Measurements from ENCODE around the gene SLC38A8. TPM values are rescaled to one million over a fixed set of nuclear protein-coding genes. Genes with fewer than 3 reads are reported as not detected.

The SLC38A8 gene
- total and polyA plus RNA-seq, 4 donors = 1.2 TPM; not detected in 3

DNA sequence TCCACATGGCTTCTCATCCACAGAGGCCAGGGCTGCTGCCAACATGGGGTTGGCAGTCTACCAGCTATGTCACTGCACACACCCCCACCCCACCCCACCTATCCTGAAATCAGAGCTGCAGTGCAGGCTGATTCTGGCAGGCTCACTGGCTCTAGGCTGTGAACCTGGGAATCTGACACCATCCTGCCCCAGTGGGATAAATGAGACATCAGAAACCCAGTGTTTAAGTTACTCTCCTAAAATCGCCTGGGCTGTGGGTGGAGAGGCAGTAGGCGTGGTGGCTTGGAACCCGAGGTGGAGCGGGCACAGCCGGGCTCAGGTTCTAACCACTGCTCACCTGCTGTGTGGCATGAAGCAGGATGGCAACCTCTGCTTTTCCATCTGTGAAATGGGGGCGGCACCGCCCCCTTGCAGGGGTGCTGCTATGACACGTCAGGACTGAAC lies 5.6 kb downstream of the SLC38A8 start:
- no peak for ATAC-seq (ENCODE audit: insufficient read depth, low FRiP score)

GRCh38 chr16:84036131-84036530 lies 6.5 kb downstream of the SLC38A8 start:
- TF ChIP-seq, protein P1, sequence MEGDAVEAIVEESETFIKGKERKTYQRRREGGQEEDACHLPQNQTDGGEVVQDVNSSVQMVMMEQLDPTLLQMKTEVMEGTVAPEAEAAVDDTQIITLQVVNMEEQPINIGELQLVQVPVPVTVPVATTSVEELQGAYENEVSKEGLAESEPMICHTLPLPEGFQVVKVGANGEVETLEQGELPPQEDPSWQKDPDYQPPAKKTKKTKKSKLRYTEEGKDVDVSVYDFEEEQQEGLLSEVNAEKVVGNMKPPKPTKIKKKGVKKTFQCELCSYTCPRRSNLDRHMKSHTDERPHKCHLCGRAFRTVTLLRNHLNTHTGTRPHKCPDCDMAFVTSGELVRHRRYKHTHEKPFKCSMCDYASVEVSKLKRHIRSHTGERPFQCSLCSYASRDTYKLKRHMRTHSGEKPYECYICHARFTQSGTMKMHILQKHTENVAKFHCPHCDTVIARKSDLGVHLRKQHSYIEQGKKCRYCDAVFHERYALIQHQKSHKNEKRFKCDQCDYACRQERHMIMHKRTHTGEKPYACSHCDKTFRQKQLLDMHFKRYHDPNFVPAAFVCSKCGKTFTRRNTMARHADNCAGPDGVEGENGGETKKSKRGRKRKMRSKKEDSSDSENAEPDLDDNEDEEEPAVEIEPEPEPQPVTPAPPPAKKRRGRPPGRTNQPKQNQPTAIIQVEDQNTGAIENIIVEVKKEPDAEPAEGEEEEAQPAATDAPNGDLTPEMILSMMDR (IDR thresholded peaks at IDR 0.05; ENCODE audit: control extremely low read depth, extremely low read depth) = no peak
- Histone ChIP-seq H3K4me1 (ENCODE audit: control insufficient read depth in 5 of 5, insufficient read depth in 5 of 5, low read length in 5 of 5) (no peaks in the 10 kb centered on the region), H3K9me3 (ENCODE audit: control insufficient read depth in 4 of 4, insufficient read depth in 3 of 4, low read length in 3 of 4) (peaks cover 0 to 9% (median 4%) of the 10 kb centered on the region in 4 donors), H3K4me3 (no peak overlapping the region), H3K36me3 (ENCODE audit: control insufficient read depth in 4 of 4, insufficient read depth in 4 of 4, low read length in 4 of 4) (no peaks in the 10 kb centered on the region), H3K27ac (ENCODE audit: low read depth in 1 of 2, low read length in 1 of 2) (no peak overlapping the region), H3K27me3 (ENCODE audit: control insufficient read depth in 3 of 3, insufficient read depth in 3 of 3, low read length in 2 of 3) (no peaks in the 10 kb centered on the region), H3K9ac (ENCODE audit: insufficient read depth in 1 of 2, low read length in 2 of 2) (no peak overlapping the region)
- WGBS, 2 donors = 57 to 92% methylated on average over 3 of the region's 3 CpGs
- DNase-seq (no peak), ATAC-seq (ENCODE audit: insufficient read depth, low FRiP score) (no peak)

More for the DNA sequence above, 5.6 kb downstream of the SLC38A8 start:
- H3K36me3 ChIP-seq (ENCODE audit: control insufficient read depth in 4 of 4, insufficient read depth in 4 of 4, low read length in 4 of 4) = no peaks in the 10 kb centered on the region
- DNase-seq = no peak
- peaks cover 0 to 9% (median 4%) of the 10 kb centered on the region in 4 donors for H3K9me3 ChIP-seq (ENCODE audit: control insufficient read depth in 4 of 4, insufficient read depth in 3 of 4, low read length in 3 of 4)
- no peak overlapping the region for H3K4me3 ChIP-seq
- no peak overlapping the region for H3K9ac ChIP-seq (ENCODE audit: insufficient read depth in 1 of 2, low read length in 2 of 2)
- 84 to 91% methylated on average over 8 of the region's 8 CpGs for WGBS, 2 donors
- no peaks in the 10 kb centered on the region for H3K27me3 ChIP-seq (ENCODE audit: control insufficient read depth in 3 of 3, insufficient read depth in 3 of 3, low read length in 2 of 3)
- no peak overlapping the region for H3K27ac ChIP-seq (ENCODE audit: low read depth in 1 of 2, low read length in 1 of 2)
- no peaks in the 10 kb centered on the region for H3K4me1 ChIP-seq (ENCODE audit: control insufficient read depth in 5 of 5, insufficient read depth in 5 of 5, low read length in 5 of 5)
- TF ChIP-seq, protein P1 (IDR thresholded peaks at IDR 0.05; ENCODE audit: control extremely low read depth, extremely low read depth) = no peak

GRCh38 chr16:84034516-84034915 lies 8.1 kb downstream of the SLC38A8 start:
- Histone ChIP-seq H3K4me1 (ENCODE audit: control insufficient read depth in 5 of 5, insufficient read depth in 5 of 5, low read length in 5 of 5) (no peaks in the 10 kb centered on the region), H3K27ac (ENCODE audit: low read depth in 1 of 2, low read length in 1 of 2) (no peak overlapping the region), H3K27me3 (ENCODE audit: control insufficient read depth in 3 of 3, insufficient read depth in 3 of 3, low read length in 2 of 3) (no peaks in the 10 kb centered on the region), H3K4me3 (no peak overlapping the region), H3K9ac (ENCODE audit: insufficient read depth in 1 of 2, low read length in 2 of 2) (no peak overlapping the region), H3K9me3 (ENCODE audit: control insufficient read depth in 4 of 4, insufficient read depth in 3 of 4, low read length in 3 of 4) (peaks cover 0 to 7% (median 4%) of the 10 kb centered on the region in 4 donors), H3K36me3 (ENCODE audit: control insufficient read depth in 4 of 4, insufficient read depth in 4 of 4, low read length in 4 of 4) (no peaks in the 10 kb centered on the region)
- ATAC-seq (ENCODE audit: insufficient read depth, low FRiP score) = no peak
- no peak for DNase-seq
- TF ChIP-seq, protein P1 (IDR thresholded peaks at IDR 0.05; ENCODE audit: control extremely low read depth, extremely low read depth) = no peak
- WGBS, 2 donors = 92 to 93% methylated on average over 12 of the region's 12 CpGs

All from lung (tissue), 12 donors.